WTC11 (cell line): ENCODE results near the gene COG5. TPM values are rescaled to one million over a fixed set of nuclear protein-coding genes. Genes with fewer than 3 reads are reported as not detected.

Experiments
- ATAC-seq: fragments of 200-7000 bp; cut with Tn5 transposase; 2 replicates; pipeline ENCODE4 v1.10.0; 2021; ENCODE audit warnings: mild to moderate bottlenecking, moderate library complexity
- CTCF ChIA-PET: fragments of 300-600 bp; sonication (Branson Sonifier 250); formaldehyde crosslinking; loops from one replicate; lab custom pipeline; 2021; ENCODE audit warnings: antibody characterized with exemption; lab: Charles Lee
- POLR2A ChIA-PET: fragments of 350-600 bp; sonication (Branson Sonifier 250); formaldehyde crosslinking; loops from one replicate; lab custom pipeline; 2021; ENCODE audit warnings: antibody characterized with exemption; lab: Charles Lee
- DNase-seq: peaks from one replicate; pipeline ENCODE4 v3.0.0; 2021; ENCODE audit warnings: low spot score
- H3K27ac Mint-ChIP-seq: 2 replicates; pipeline ENCODE4 v1.8.0; 2021; ENCODE audit warnings: mixed read lengths
- H3K27me3 Mint-ChIP-seq: 2 replicates; pipeline ENCODE4 v1.8.0; 2021; ENCODE audit warnings: low read depth, mild to moderate bottlenecking, moderate library complexity, mixed read lengths
- H3K36me3 Mint-ChIP-seq: 2 replicates; pipeline ENCODE4 v1.8.0; 2021; ENCODE audit warnings: mixed read lengths
- H3K4me1 Mint-ChIP-seq: 2 replicates; pipeline ENCODE4 v1.8.0; 2022; ENCODE audit warnings: mixed read lengths
- H3K4me3 Mint-ChIP-seq: 2 replicates; pipeline ENCODE4 v1.8.0; 2021; ENCODE audit warnings: mild to moderate bottlenecking, moderate library complexity, mixed read lengths
- H3K9me3 Mint-ChIP-seq: 2 replicates; pipeline ENCODE4 v1.8.0; 2021; ENCODE audit warnings: mixed read lengths
- ATF6 ChIP-seq: sonication (generic); formaldehyde crosslinking; IDR thresholded peaks from 2 replicates; pipeline ENCODE4 v1.8.1; 2023; ENCODE audit warnings: mild to moderate bottlenecking, missing genetic modification reagents
- CREB1 ChIP-seq: sonication (generic); formaldehyde crosslinking; IDR thresholded peaks from 2 replicates; pipeline ENCODE4 v1.8.0; 2023; ENCODE audit warnings: mild to moderate bottlenecking, missing genetic modification reagents
- CREM ChIP-seq: sonication (generic); formaldehyde crosslinking; IDR thresholded peaks from 2 replicates; pipeline ENCODE4 v1.8.1; 2022; ENCODE audit warnings: mild to moderate bottlenecking, missing genetic modification reagents, moderate library complexity
- ELF4 ChIP-seq: sonication (generic); formaldehyde crosslinking; IDR thresholded peaks from 2 replicates; pipeline ENCODE4 v1.8.1; 2022; ENCODE audit warnings: low read depth, mild to moderate bottlenecking, moderate library complexity, missing genetic modification reagents
- FOXJ3 ChIP-seq: sonication (generic); formaldehyde crosslinking; IDR thresholded peaks from 2 replicates; pipeline ENCODE4 v1.9.0; 2021; ENCODE audit warnings: missing genetic modification reagents, mild to moderate bottlenecking, borderline replicate concordance
- FOXP1 ChIP-seq: sonication (generic); formaldehyde crosslinking; IDR thresholded peaks from 2 replicates; pipeline ENCODE4 v1.8.0; 2022; ENCODE audit warnings: missing genetic modification reagents, mild to moderate bottlenecking, moderate library complexity, borderline replicate concordance
- MAX ChIP-seq: sonication (generic); formaldehyde crosslinking; IDR thresholded peaks from 2 replicates; pipeline ENCODE4 v1.8.0; 2022; ENCODE audit warnings: mild to moderate bottlenecking, missing genetic modification reagents
- NFE2L1 ChIP-seq: sonication (generic); formaldehyde crosslinking; IDR thresholded peaks from 2 replicates; pipeline ENCODE4 v1.8.1; 2023; ENCODE audit warnings: missing genetic modification reagents
- NR2C2 ChIP-seq: sonication (generic); formaldehyde crosslinking; IDR thresholded peaks from 2 replicates; pipeline ENCODE4 v1.8.0; 2022; ENCODE audit warnings: mild to moderate bottlenecking, missing genetic modification reagents
- PRDM15 ChIP-seq: sonication (generic); formaldehyde crosslinking; IDR thresholded peaks from 2 replicates; pipeline ENCODE4 v1.8.0; 2022; ENCODE audit warnings: missing genetic modification reagents
- PREB ChIP-seq: sonication (generic); formaldehyde crosslinking; IDR thresholded peaks from 2 replicates; pipeline ENCODE4 v1.8.1; 2022; ENCODE audit warnings: mild to moderate bottlenecking, missing genetic modification reagents, moderate library complexity, borderline replicate concordance
- SMAD4 ChIP-seq: sonication (generic); formaldehyde crosslinking; IDR thresholded peaks from 2 replicates; pipeline ENCODE4 v1.8.0; 2022; ENCODE audit warnings: mild to moderate bottlenecking, missing genetic modification reagents
- USF2 ChIP-seq: sonication (generic); formaldehyde crosslinking; IDR thresholded peaks from 2 replicates; pipeline ENCODE4 v1.8.1; 2023; ENCODE audit warnings: mild to moderate bottlenecking, missing genetic modification reagents, moderate library complexity
- ZBTB21 ChIP-seq: sonication (generic); formaldehyde crosslinking; IDR thresholded peaks from 2 replicates; pipeline ENCODE4 v1.8.1; 2023; ENCODE audit warnings: mild to moderate bottlenecking, missing genetic modification reagents, borderline replicate concordance
- ZNF121 ChIP-seq: sonication (generic); formaldehyde crosslinking; IDR thresholded peaks from 2 replicates; pipeline ENCODE4 v1.8.0; 2023; ENCODE audit warnings: missing genetic modification reagents
- ZNF219 ChIP-seq: sonication (generic); formaldehyde crosslinking; IDR thresholded peaks from 2 replicates; pipeline ENCODE4 v1.8.0; 2023; ENCODE audit warnings: missing genetic modification reagents, mild to moderate bottlenecking, borderline replicate concordance
- ZNF423 ChIP-seq: fragments of 250-450 bp; sonication (Bioruptor Pico); IDR thresholded peaks from 2 replicates; pipeline ENCODE4 v2.1.2; 2022; ENCODE audit warnings: mild to moderate bottlenecking, moderate library complexity
- ZNF532 ChIP-seq: fragments of 250-450 bp; sonication (Bioruptor Pico); IDR thresholded peaks from 2 replicates; pipeline ENCODE4 v1.9.0; 2021; ENCODE audit warnings: mild to moderate bottlenecking, borderline replicate concordance
- total RNA-seq: library from RNA; stranded (reverse); gene quantifications from 3 replicates; pipeline ENCODE4 v1.2.3, GENCODE V29; 2021

Gene COG5
- total RNA-seq, 1 experiment from 2014 or later = 23.8 TPM

GRCh38 chr7:107596881-107597581, 33.3 kb upstream of the COG5 start:
- CTCF ChIA-PET = interaction anchor here (1.3 kb wide), 1 partner anchor 134 kb away, joined by 3 read pairs; no protein-coding TSS in a partner anchor
- POLR2A ChIA-PET = no interaction called here
- ATAC-seq = peak; percentile 68
- peak overlapping the region; percentile 43 for H3K27ac Mint-ChIP-seq
- H3K4me3 Mint-ChIP-seq = no peak overlapping the region
- no peak for DNase-seq
- no peak for TF ChIP-seq MAX (CRISPR knock-in tag)
- no peak for TF ChIP-seq SMAD4 (CRISPR knock-in tag)
- TF ChIP-seq ZBTB21 (CRISPR knock-in tag) = no peak
- TF ChIP-seq ELF4 (CRISPR knock-in tag) = no peak
- TF ChIP-seq NR2C2 = no peak
- TF ChIP-seq NFE2L1 (CRISPR knock-in tag) = no peak
- TF ChIP-seq PREB = no peak
- no peak for TF ChIP-seq ATF6 (CRISPR knock-in tag)
- TF ChIP-seq ZNF423 = no peak
- no peak for TF ChIP-seq ZNF219
- TF ChIP-seq ZNF532 = no peak
- TF ChIP-seq CREB1 (CRISPR knock-in tag) = no peak
- no peak for TF ChIP-seq CREM
- TF ChIP-seq PRDM15 = no peak
- no peak for TF ChIP-seq ZNF121
- no peak for TF ChIP-seq FOXJ3 (CRISPR knock-in tag)
- no peak for TF ChIP-seq USF2 (CRISPR knock-in tag)
- TF ChIP-seq FOXP1 = no peak
- TF ChIP-seq, all 79 proteins: peak for 0
- H3K36me3 Mint-ChIP-seq = peaks cover 5% of the 10 kb centered on the region; the same call in 1 of the 2 replicates
- peaks cover 6% of the 10 kb centered on the region for H3K4me1 Mint-ChIP-seq
- H3K9me3 Mint-ChIP-seq = no peaks in the 10 kb centered on the region
- H3K27me3 Mint-ChIP-seq = no peaks in the 10 kb centered on the region
